GM21529 (cell line): ENCODE measurements around the gene SDCBP2.

ENCODE experiments used
- ATAC-seq: cut with Tn5 transposase; IDR thresholded peaks from one replicate; pipeline ENCODE4 v1.9.1; 2021; ENCODE audit not compliant: unreplicated experiment

The SDCBP2 gene

DNA sequence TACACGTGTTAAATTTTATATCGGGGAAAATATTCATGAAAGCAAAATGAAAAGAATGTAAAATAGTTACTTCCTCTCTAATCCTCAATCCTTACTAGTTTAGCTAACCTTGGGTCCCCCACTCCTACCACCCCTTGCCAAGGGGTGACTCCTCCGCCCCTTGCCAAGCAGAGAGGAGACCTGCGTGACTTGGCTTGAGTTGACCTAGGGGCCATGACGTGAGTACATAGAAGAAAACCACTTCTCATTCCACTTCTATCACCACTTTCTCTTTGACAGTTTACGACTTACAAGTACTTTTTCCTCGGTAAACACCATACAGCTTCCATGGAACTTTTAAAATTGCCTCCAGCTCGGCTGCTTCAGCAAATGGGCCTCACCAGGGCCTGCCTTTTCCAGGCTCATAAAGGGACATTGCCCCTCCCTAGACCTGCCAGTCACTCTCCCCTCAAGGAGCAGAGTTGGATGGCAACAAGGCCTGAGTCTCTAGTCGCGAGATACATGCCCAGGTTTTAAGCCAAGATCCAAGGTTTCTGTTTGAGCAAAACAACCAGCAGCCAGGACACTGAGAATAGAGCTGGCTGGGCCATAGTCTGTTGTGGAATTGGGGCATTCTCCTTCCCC is 29.9 kb downstream of the SDCBP2 start:
- no peak for ATAC-seq

- ATAC-seq = no peak
Observed at GRCh38 chr20:1298166-1298565, 30.8 kb downstream of the SDCBP2 start.

- no peak for ATAC-seq
Observed at GRCh38 chr20:1297486-1297885, 31.5 kb downstream of the SDCBP2 start.

GRCh38 chr20:1296922-1297321 is 32.0 kb downstream of the SDCBP2 start:
- ATAC-seq = no peak

GRCh38 chr20:1296117-1296610 is 32.8 kb downstream of the SDCBP2 start:
- ATAC-seq = no peak

- no peak for ATAC-seq
Observed at GRCh38 chr20:1295276-1295930, 33.5 kb downstream of the SDCBP2 start.

DNA sequence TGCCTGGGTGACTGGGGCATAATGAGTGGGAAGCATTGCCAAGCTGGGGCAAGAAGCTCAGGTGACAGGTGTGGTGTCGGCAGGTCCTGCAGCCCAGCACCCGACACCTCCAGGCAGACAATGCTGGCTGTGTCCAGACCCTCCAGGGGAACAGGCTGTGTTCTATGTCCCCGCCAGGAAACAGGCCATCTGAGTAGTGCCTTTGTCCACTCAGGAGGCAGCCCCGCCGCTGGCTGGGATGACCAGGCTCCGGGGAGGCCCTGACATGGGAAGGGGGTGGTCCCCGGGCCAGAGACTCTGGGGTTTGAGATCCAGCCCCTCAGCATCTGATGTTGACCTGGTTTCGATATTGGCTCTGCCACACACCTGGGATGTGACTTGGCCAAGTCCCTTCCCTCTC is 34.4 kb downstream of the SDCBP2 start:
- ATAC-seq = no peak

DNA sequence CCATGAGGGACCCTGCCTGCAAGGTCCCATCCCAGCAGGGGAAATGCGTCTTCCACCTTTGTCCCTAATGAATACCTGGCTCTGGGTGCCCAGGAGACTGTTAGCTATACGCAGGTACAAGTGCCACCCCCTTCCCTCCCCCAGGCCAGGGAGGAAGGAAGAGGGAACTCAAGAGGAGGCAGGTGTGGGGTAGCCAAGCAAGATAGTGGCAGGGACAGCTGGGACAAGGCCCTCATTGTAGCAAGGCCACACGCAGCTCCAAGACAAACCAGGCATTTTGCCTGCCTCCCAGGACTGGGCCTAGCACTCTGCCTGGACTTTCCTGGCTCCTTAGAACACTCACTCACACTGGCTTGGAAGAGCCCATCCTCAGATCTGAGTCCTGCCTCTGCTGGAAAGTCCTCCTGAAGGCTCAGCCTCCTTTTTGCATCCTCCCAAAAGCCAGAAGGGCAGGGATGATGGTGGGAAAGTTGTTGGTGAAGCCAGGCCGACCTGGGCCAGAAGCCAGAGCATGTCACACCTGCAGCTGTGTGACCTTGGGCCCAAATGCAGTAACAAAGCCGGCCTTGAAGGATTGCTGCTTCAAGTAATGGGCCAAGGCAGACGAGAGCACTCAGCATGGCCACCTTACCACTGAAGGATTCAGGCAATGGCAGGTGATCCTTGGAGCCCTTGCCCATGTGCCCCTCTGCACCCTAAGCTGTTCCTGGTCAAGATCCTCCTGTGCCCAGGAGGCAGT is 35.1 kb downstream of the SDCBP2 start:
- ATAC-seq = no peak

- ATAC-seq = no peak
Observed at GRCh38 chr20:1292620-1293019, 36.3 kb downstream of the SDCBP2 start.

DNA sequence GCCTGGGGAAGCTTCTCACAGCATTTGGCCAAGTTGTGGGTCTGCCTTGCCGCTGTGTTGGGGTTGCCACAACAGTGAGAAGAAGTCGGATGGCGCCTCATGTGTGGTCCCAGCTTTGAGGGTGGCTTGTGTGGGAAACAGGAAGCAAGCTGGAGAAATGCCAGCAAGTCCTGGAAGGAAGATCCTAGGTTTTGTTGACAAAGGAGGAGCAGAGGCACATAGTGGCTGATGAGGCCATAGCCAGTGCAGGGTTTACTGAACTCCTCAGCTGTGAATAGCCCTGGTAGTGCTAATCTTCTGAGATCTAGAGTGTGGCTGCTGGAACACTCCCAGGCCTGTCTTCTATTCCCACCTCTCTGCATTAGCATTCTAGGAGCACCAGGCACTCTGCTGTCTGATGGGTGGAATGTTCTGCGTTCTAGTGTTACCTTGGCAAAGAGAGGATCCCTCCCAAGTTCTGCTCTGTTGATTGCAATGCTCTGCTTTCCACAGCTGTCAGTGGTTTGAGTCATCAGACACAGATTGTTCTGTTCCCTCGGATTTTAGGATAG is 37.7 kb downstream of the SDCBP2 start:
- ATAC-seq = no peak

DNA sequence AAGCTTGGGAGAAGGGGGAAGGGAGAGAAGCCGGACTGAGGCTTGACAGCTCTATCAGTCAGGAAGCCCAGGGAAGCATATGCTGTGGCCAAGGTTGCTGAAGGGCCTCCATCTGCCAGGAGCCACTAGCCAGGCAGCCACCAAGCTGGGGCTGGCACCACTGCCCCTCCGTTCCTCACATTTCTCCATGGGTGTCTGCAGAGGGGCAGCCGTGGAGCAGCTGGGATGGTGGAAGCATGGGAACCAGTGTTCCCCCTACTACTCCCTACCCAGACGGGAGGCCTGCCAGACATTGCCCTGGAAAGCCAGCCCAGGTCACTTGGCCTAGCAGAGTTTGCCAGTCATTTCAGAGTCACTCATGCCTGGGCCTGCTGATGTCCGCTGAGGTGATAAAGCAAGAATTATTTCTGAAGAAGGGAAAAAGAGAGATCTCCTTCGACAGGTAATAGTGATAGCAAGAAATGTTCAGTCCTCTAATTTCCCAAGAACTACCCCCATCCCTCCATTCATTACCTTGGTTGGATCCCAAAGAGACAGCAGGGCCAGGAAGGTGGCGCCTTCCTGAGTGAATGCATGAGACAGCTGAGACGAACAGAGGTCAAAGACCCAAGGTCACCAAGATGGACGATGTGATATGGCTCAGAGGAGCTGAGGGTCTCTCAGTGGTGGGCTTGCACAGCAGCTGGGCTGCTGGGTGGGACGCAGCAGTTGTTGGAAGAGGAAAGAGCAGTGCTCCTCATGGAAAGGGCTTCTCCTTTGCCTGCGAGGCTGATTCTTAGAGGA is 41.0 kb downstream of the SDCBP2 start:
- no peak for ATAC-seq

DNA sequence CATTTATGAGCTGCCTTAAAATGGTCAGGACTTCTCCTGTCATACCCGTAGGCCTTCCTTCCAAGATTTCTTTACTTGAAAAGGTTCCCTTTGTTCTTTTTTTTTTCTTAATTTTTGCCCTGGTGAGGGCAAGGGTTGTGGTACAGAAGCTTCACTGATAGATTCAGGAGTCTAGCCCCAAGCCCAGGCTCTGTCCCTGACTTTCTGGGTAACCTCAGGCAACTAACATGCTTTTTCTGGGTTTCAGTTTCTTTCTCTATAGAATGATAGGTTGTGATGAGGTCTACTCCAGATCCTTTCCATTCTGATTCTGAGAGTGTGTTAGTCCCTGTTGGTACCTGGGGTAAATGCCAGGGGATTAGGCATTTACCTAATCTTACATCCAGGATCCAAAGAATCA is 41.6 kb downstream of the SDCBP2 start:
- ATAC-seq = no peak

GRCh38 chr20:1286267-1287024 is 42.5 kb downstream of the SDCBP2 start:
- ATAC-seq = no peak

GRCh38 chr20:1283522-1284510 is 45.1 kb downstream of the SDCBP2 start:
- ATAC-seq = no peak

GRCh38 chr20:1282966-1283365 is 46.0 kb downstream of the SDCBP2 start:
- no peak for ATAC-seq

DNA sequence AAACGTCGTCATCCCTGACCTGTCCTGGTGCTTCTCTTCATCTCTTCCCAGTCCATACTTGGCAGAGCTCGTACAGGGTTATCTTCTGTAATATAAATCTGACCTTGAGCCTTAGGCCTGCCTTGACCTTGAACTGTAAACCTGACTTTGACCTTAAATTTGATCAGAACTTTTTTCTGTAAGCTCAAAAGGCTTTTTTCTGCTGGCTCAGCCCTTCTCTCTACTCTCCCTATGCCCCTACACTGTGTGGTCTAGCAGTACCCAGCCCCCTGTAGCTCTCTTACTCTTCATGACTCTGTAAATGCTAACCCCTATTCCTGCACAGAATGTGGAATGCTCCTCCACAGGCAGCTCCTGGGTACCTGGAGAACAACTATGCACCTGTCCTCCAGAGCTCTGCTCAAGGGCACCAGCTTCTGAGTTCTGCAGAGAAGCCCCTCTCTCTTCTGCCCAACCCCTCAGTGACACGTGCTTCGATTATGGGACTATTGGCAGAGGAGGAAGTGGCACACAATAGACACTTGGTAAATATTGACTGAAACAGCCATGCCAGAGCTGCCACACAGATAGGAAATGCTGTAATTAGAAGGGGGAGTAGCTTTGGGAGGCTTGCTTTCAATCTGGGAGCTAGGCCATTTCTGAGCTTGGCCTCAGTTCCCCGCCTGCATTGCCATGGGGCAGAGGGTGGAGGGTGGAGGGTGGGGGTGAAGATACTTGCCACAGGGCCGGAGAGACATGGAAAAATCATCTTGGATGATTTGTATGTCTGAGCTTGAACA is 47.5 kb downstream of the SDCBP2 start:
- ATAC-seq = no peak

DNA sequence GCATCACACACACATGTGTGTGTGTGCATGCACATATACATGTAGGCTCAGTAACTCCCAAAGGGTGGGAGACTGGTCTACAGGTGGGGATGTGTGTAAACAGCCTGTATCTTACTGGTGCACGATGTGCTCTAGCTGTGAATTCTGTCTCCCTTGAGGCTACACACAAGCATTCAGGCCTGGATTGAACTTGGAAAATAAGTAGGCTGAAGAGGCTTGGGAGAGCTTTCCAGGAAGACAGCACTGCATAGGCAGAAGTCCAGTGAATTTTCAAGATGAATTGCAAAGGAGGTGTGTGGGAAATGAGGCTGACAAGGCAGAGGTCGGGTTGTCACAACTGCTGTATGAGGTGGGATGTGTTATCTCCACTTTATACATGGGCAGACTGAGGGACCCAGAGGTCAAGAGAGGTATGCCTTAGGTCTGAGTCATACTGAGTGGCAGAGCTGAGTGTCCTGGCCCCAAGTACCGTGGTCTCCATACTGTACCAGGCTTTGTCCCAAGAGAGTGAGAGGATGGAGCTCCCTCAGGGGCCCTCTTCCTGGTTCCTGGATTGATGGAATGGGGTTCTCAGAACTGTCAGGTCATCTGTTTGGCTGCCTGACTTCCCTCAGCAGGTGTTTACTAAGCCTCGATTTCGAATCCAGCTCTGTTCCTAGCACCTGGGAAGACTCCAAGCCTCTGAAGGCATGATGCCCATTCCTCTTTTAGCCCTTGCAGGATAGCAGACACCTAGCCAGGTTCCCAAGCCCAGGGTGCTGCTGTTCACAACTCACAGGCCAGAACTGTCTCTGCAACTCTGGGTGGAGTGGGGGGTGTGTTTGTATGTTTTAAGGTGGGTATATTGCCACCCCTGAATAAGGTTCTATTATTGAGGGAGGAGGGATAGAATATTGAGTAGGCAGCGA is 48.5 kb downstream of the SDCBP2 start:
- ATAC-seq = no peak
